Thoracic aorta (tissue), 2 donors: Measurements from ENCODE around the gene GIMAP2. TPM values are rescaled to one million over a fixed set of nuclear protein-coding genes. Genes with fewer than 3 reads are reported as not detected.
A peak's percentile ranks its signal among the peaks of the same experiment; 100 is the strongest.

Experiments
- ATAC-seq: fragments of 150-250 bp; one replicate; pipeline ENCODE4 v1.8.0; 2017; ENCODE audit warnings: low read depth; ENCODE audit not compliant: insufficient number of reproducible peaks, low FRiP score
- DNase-seq: peaks from one replicate; pipeline ENCODE4 v3.0.0-alpha.2; 2020; ENCODE audit warnings: low spot score
- H3K27ac ChIP-seq, 2 donors: fragments of 200-600 bp; sonication (generic); 1 replicate in 1 of 2; 2 replicates in 1 of 2; pipeline ENCODE4 v1.5.1; 2016; ENCODE audit warnings: mild to moderate bottlenecking in 2 of 2, moderate library complexity in 2 of 2
- H3K27me3 ChIP-seq: fragments of 200-600 bp; sonication (generic); replicated peaks from 2 replicates; pipeline ENCODE4 v1.6.0; 2016; ENCODE audit warnings: mild to moderate bottlenecking; ENCODE audit not compliant: insufficient read depth
- H3K36me3 ChIP-seq: fragments of 200-600 bp; sonication (generic); one replicate; pipeline ENCODE4 v1.5.1; 2016
- H3K4me1 ChIP-seq, 2 donors: fragments of 200-600 bp; sonication (generic); 1 replicate in 1 of 2; 2 replicates in 1 of 2; pipeline versions ENCODE4 v1.5.1 to v1.6.0; 2016; ENCODE audit warnings: low read depth in 2 of 2, mild to moderate bottlenecking in 1 of 2; ENCODE audit not compliant: control insufficient read depth in 1 of 2
- H3K4me3 ChIP-seq: fragments of 200-600 bp; sonication (generic); 2 replicates; pipeline ENCODE4 v1.5.1; 2016; ENCODE audit warnings: mild to moderate bottlenecking
- H3K9me3 ChIP-seq: fragments of 200-600 bp; sonication (generic); 2 replicates; pipeline ENCODE4 v1.5.1; 2016
- CTCF ChIP-seq: fragments of 200-600 bp; sonication (generic); IDR thresholded peaks from one replicate; pipeline ENCODE4 v1.5.1; 2019; ENCODE audit warnings: antibody characterized with exemption
- total RNA-seq, 2 donors: library from RNA; depleted of rRNA; stranded (reverse); fragments of >200 nt; gene quantifications; one replicate each; pipeline versions ENCODE4 v1.1.0 to v1.2.3, GENCODE V29; 2016

The GIMAP2 gene
- total RNA-seq, 2 donors from 2014 or later = 5.9 to 18.0 TPM

GRCh38 chr7:150715738-150716137, 30.2 kb downstream of the GIMAP2 start:
- Histone ChIP-seq H3K36me3 (no peaks in the 10 kb centered on the region), H3K27ac (peak overlapping the region in 1 of 2 donors; percentile 15), H3K27me3 (no peaks in the 10 kb centered on the region), H3K4me3 (peak overlapping the region; percentile 66), H3K4me1 (peaks cover 0 to 4% of the 10 kb centered on the region in 2 donors), H3K9me3 (no peaks in the 10 kb centered on the region)
- no peak for ATAC-seq
- no peak for DNase-seq
- TF ChIP-seq CTCF = no peak

- Histone ChIP-seq H3K4me1 (peaks cover 0 to 4% of the 10 kb centered on the region in 2 donors), H3K27ac (peak within 1 kb of the TSS in 1 of 2 donors; percentile 15), H3K27me3 (no peaks in the 10 kb centered on the region), H3K9me3 (no peaks in the 10 kb centered on the region), H3K4me3 (peak within 1 kb of the TSS; percentile 66), H3K36me3 (no peaks in the 10 kb centered on the region)
- no peak for TF ChIP-seq CTCF
- DNase-seq = no peak
- ATAC-seq = no peak
These were observed 30.9 kb downstream of the GIMAP2 start, which contains the start of gene GIMAP1 for GRCh38 chr7:150716368-150716767. GIMAP1 (plus strand) TSS chr7:150716613; CDS start chr7:150719048, 2,435 bp downstream.

- DNase-seq (no peak), ATAC-seq (no peak)
- peaks cover 0 to 4% of the 10 kb centered on the region in 2 donors for H3K4me1 ChIP-seq
- TF ChIP-seq CTCF = no peak
- H3K36me3 ChIP-seq = no peaks in the 10 kb centered on the region
- H3K4me3 ChIP-seq = peak overlapping the region; percentile 66
- H3K9me3 ChIP-seq = no peaks in the 10 kb centered on the region
- no peak overlapping the region for H3K27ac ChIP-seq
- H3K27me3 ChIP-seq = no peaks in the 10 kb centered on the region
These were observed 31.4 kb downstream of the GIMAP2 start for GRCh38 chr7:150716939-150717338.

- no peaks in the 10 kb centered on the region for H3K27me3 ChIP-seq
- no peaks in the 10 kb centered on the region for H3K9me3 ChIP-seq
- peak overlapping the region; percentile 66 for H3K4me3 ChIP-seq
- DNase-seq (no peak), ATAC-seq (no peak)
- H3K27ac ChIP-seq = no peak overlapping the region
- H3K36me3 ChIP-seq = no peaks in the 10 kb centered on the region
- TF ChIP-seq CTCF = no peak
- peaks cover 0 to 4% of the 10 kb centered on the region in 2 donors for H3K4me1 ChIP-seq
These were observed 32.4 kb downstream of the GIMAP2 start for GRCh38 chr7:150717814-150718420.

GRCh38 chr7:150719436-150719835, 33.9 kb downstream of the GIMAP2 start:
- no peak for ATAC-seq
- H3K9me3 ChIP-seq = no peaks in the 10 kb centered on the region
- DNase-seq = no peak
- no peak overlapping the region for H3K27ac ChIP-seq
- H3K4me3 ChIP-seq = no peak overlapping the region
- H3K4me1 ChIP-seq = peaks cover 0 to 4% of the 10 kb centered on the region in 2 donors
- TF ChIP-seq CTCF = no peak
- H3K27me3 ChIP-seq = no peaks in the 10 kb centered on the region
- H3K36me3 ChIP-seq = no peaks in the 10 kb centered on the region
